K562 (cell line): ENCODE results near the gene USP32. TPM values are rescaled to one million over a fixed set of nuclear protein-coding genes. Genes with fewer than 3 reads are reported as not detected.

ENCODE experiments used
- ATAC-seq: fragments of 200-7000 bp; cut with Tn5 transposase; 3 replicates; pipeline ENCODE4 v1.9.1; 2020; ENCODE audit warnings: moderate library complexity
- BruUV-seq: library from RNA; stranded (reverse); fragments of 400-500 nt; replicated peaks from 2 replicates; lab custom pipeline; 2021; lab: Mats Ljungman, UMichigan
- CTCF ChIA-PET: fragments of 300-600 bp; formaldehyde crosslinking; extraction: SDS; loops from one replicate; lab custom pipeline; 2021; ENCODE audit warnings: low intra/inter-chr PET ratio; lab: Yijun Ruan, JAX
- POLR2A ChIA-PET: fragments of 300-600, 350-650 bp; sonication (Branson Sonifier 250); formaldehyde crosslinking; extraction: SDS; loops from one replicate; lab custom pipeline; 2021; ENCODE audit warnings: antibody characterized with exemption, inconsistent platforms; lab: Yijun Ruan, JAX
- DNase-seq, 4 experiments: peaks; one replicate each; pipeline versions ENCODE4 v3.0.0 to v3.0.0-alpha.2; 2011 to 2018; ENCODE audit warnings: low spot score in 3 of 4, mixed read lengths in 3 of 4; ENCODE audit errors: extremely low read depth in 1 of 4
- FAIRE-seq: peaks from 2 replicates; lab custom pipeline; 2011; peaks lifted over from hg19 to GRCh38; lab: Jason Lieb, UNC
- H2AFZ ChIP-seq: 2 replicates; pipeline ENCODE4 v1.6.0; 2011; ENCODE audit warnings: low read depth, low read length, control low read depth, inconsistent platforms
- H3K27ac ChIP-seq: fragments of 200-600 bp; 3 replicates; pipeline ENCODE4 v1.8.0; 2011; ENCODE audit warnings: low read depth, mild to moderate bottlenecking, control low read depth, inconsistent platforms, low read length, moderate library complexity, mixed read lengths; ENCODE audit errors: extremely low read depth
- H3K27me3 ChIP-seq, 2 experiments: fragments of 300-600 bp in 1 of 2; 2 replicates in 1 of 2; 3 replicates in 1 of 2; pipeline versions ENCODE4 v1.6.0 to v1.8.0; 2011; ENCODE audit warnings: inconsistent platforms in 2 of 2, low read length in 2 of 2, mild to moderate bottlenecking in 1 of 2, mixed read lengths in 1 of 2, moderate library complexity in 1 of 2; ENCODE audit not compliant: control insufficient read depth in 2 of 2, insufficient read depth in 2 of 2
- H3K36me3 ChIP-seq: fragments of 300-600 bp; 3 replicates; pipeline ENCODE4 v1.8.0; 2011; ENCODE audit warnings: mild to moderate bottlenecking, low read length, inconsistent platforms; ENCODE audit not compliant: control insufficient read depth, insufficient read depth
- H3K4me1 ChIP-seq, 2 experiments: fragments of 200-600 bp in 1 of 2; replicated peaks in 1 of 2; 2 replicates in 1 of 2; 3 replicates in 1 of 2; pipeline versions ENCODE4 v1.5.1 to v1.8.0; 2011; ENCODE audit warnings: inconsistent platforms in 2 of 2, low read length in 2 of 2, mild to moderate bottlenecking in 1 of 2, mixed read lengths in 1 of 2, moderate library complexity in 1 of 2; ENCODE audit not compliant: control insufficient read depth in 2 of 2, insufficient read depth in 2 of 2
- H3K4me2 ChIP-seq: 2 replicates; pipeline ENCODE4 v1.6.1; 2011; ENCODE audit warnings: low read length, control low read depth, inconsistent platforms, mixed read lengths; ENCODE audit not compliant: insufficient read depth
- H3K4me3 ChIP-seq: fragments of 200-600 bp; sonication (generic), shearing (Covaris generic); 2 replicates; pipeline ENCODE4 v1.5.1; 2016; ENCODE audit warnings: control low read depth, inconsistent platforms
- H3K79me2 ChIP-seq: fragments of 200-600 bp; 3 replicates; pipeline ENCODE4 v1.8.0; 2011; ENCODE audit warnings: low read length, inconsistent platforms; ENCODE audit not compliant: control insufficient read depth, insufficient read depth
- H3K9ac ChIP-seq, 2 experiments: 2 replicates each; pipeline versions ENCODE4 v1.6.0 to v1.6.1; 2011; ENCODE audit warnings: low read depth in 2 of 2, low read length in 2 of 2, control low read depth in 1 of 2, inconsistent platforms in 1 of 2, mild to moderate bottlenecking in 1 of 2, mixed read lengths in 1 of 2; ENCODE audit not compliant: insufficient read depth in 1 of 2
- H3K9me1 ChIP-seq: one replicate; pipeline ENCODE4 v1.6.0; 2011; ENCODE audit warnings: inconsistent platforms, mild to moderate bottlenecking, low read length, moderate library complexity; ENCODE audit not compliant: control insufficient read depth, insufficient read depth
- H3K9me3 ChIP-seq: replicated peaks from 2 replicates; pipeline ENCODE4 v1.5.1; 2011; ENCODE audit warnings: low read depth, low read length, inconsistent platforms; ENCODE audit not compliant: control insufficient read depth, insufficient read depth
- H4K20me1 ChIP-seq: replicated peaks from 2 replicates; pipeline ENCODE4 v1.6.1; 2011; ENCODE audit warnings: low read length, inconsistent platforms, mixed read lengths; ENCODE audit not compliant: control insufficient read depth, insufficient read depth
- CREM ChIP-seq: IDR thresholded peaks from 2 replicates; pipeline ENCODE4 v1.6.1; 2014; ENCODE audit warnings: antibody characterized with exemption, low read depth
- DMBX1 ChIP-seq: fragments of 250-450 bp; sonication (Bioruptor Pico); IDR thresholded peaks from 2 replicates; pipeline ENCODE4 v1.8.0; 2022; ENCODE audit warnings: inconsistent platforms, mild to moderate bottlenecking, moderate library complexity, borderline replicate concordance
- IRF2 ChIP-seq: sonication (generic); formaldehyde crosslinking; IDR thresholded peaks from 2 replicates; pipeline ENCODE4 v1.8.1; 2022; ENCODE audit warnings: mild to moderate bottlenecking, missing genetic modification reagents
- MECOM ChIP-seq: fragments of 250-450 bp; sonication (Bioruptor Pico); IDR thresholded peaks from 2 replicates; pipeline ENCODE4 v1.8.0; 2022; ENCODE audit warnings: inconsistent platforms
- MEF2D ChIP-seq: conservative IDR thresholded peaks from 2 replicates; pipeline ENCODE4 v1.6.1; 2016; ENCODE audit warnings: low read depth, missing genetic modification characterization, missing compliant biosample characterization
- PHF20 ChIP-seq: fragments of 450-650 bp; IDR thresholded peaks from 2 replicates; pipeline ENCODE4 v1.6.1; 2018; ENCODE audit not compliant: partially characterized antibody
- TARDBP ChIP-seq: fragments of 450-650 bp; IDR thresholded peaks from 2 replicates; pipeline ENCODE4 v1.6.1; 2016
- TRIM24 ChIP-seq, 2 experiments: fragments of 450-650 bp; IDR thresholded peaks; 2 replicates each; pipeline ENCODE4 v1.6.1; 2016
- ZBTB1 ChIP-seq: sonication (generic); formaldehyde crosslinking; IDR thresholded peaks from 2 replicates; pipeline ENCODE4 v1.8.1; 2023; ENCODE audit warnings: missing genetic modification reagents, low read depth, mild to moderate bottlenecking, borderline replicate concordance
- ZKSCAN1 ChIP-seq: fragments of 150-350 bp; IDR thresholded peaks from 2 replicates; pipeline ENCODE4 v1.6.1; 2016; ENCODE audit warnings: low read depth, low read length
- ZNF124 ChIP-seq: sonication (generic); formaldehyde crosslinking; IDR thresholded peaks from 2 replicates; pipeline ENCODE4 v1.8.1; 2022; ENCODE audit warnings: missing genetic modification reagents
- WGBS: fragments of 100-300 bp; shearing (Covaris generic); methylation state at CpG from one replicate; pipeline ENCODE4 v1.1.6; 2016; ENCODE audit warnings: low coverage, mixed read lengths; ENCODE audit not compliant: insufficient coverage; ENCODE audit errors: missing lambda C conversion rate; 5-methylcytosine and 5-hydroxymethylcytosine counted together
- in situ Hi-C: fragments of 300-500 bp; cut with MboI; formaldehyde crosslinking; loops from 4 replicates; pipeline ENCODE4 v1.15.0; 2018; ENCODE audit warnings: inconsistent platforms, mixed read lengths
- intact Hi-C: fragments of 100-400 bp; cut with micrococcal nuclease; formaldehyde crosslinking; loops from 2 replicates; pipeline ENCODE4 v1.14.2; 2022
- polyA plus RNA-seq, 8 experiments: library from polyadenylated mRNA; depleted of rRNA in 4 of 8; stranded (reverse) in 5 of 8; unstranded in 3 of 8; fragments of >200 nt; fragmentation: Nextera tagmentation in 2 of 8; fragmentation: Illumina TruSeq in 1 of 8; extraction: Ambion mirVana in 2 of 8; extraction: Trizol in 1 of 8; gene quantifications; 2 replicates each; pipeline versions ENCODE4 v1.2.1 to v1.2.3, GENCODE V29; 2011 to 2014; ENCODE audit warnings: inconsistent platforms in 1 of 8, missing spikeins in 1 of 8
- total RNA-seq, 7 experiments: library from RNA; depleted of rRNA in 6 of 7; stranded (reverse); fragments of >200 nt in 6 of 7; fragmentation: Illumina TruSeq in 2 of 7; extraction: Trizol in 2 of 7; gene quantifications; 2 replicates each; pipeline versions ENCODE4 v1.2.1 to v1.2.3, GENCODE V29; 2011 to 2021; ENCODE audit warnings: low replicate concordance in 1 of 7
- TF ChIP-seq, protein P1 (sequence below): fragments of 250-450 bp; sonication (Bioruptor Pico); IDR thresholded peaks from 2 replicates; pipeline ENCODE4 v1.8.0; 2021; ENCODE audit warnings: borderline replicate concordance, mild to moderate bottlenecking, moderate library complexity; ENCODE audit not compliant: poor library complexity, severe bottlenecking
- TF ChIP-seq, protein P2 (sequence below): fragments of 200-800 bp; sonication (Bioruptor generic); IDR thresholded peaks from 2 replicates; pipeline ENCODE4 v1.6.1; 2017; ENCODE audit warnings: missing genetic modification characterization, missing compliant biosample characterization
- TF ChIP-seq, protein P3 (sequence below): sonication (generic); formaldehyde crosslinking; IDR thresholded peaks from 2 replicates; pipeline ENCODE4 v1.8.1; 2023; ENCODE audit warnings: mild to moderate bottlenecking, missing genetic modification reagents

The USP32 gene
- total and polyA plus RNA-seq, 9 of the 15 experiments (the other 6 are each of a cell fraction or from before 2014, with no cell fraction given) = 18.0 to 69.3 (median 47.1) TPM

DNA sequence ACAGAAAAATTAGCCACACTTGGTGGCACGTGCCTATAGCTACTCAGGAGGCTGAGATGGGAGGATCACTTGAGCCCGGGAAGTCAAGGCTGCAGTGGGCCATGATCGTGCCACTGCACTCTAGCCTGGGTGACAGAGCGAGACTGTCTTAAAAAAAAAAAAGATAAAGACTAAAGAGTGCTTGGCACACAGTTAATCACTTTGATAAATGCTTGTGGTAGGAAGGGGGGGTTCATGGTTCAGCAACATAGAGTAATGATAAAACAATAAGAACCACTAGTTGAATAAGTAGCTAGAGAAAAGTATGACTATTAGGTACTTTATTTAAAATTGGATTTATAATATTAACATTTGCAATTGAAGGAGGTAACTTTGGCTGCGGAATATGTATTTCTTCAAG lies 43.3 kb downstream of the USP32 start:
- H3K9ac ChIP-seq = no peak overlapping the region
- H3K79me2 ChIP-seq = peaks cover 78% of the 10 kb centered on the region
- no peaks in the 10 kb centered on the region for H3K9me3 ChIP-seq
- H3K36me3 ChIP-seq = peaks cover 15% of the 10 kb centered on the region
- DNase-seq = no peak
- no peaks in the 10 kb centered on the region for H3K27me3 ChIP-seq
- peaks cover 19% of the 10 kb centered on the region in 2 experiments; a peak in 4 of 5 replicates for H3K4me1 ChIP-seq
- H2AFZ ChIP-seq = no peak overlapping the region
- in situ Hi-C loops = no loop called here
- intact Hi-C loops = no loop called here
- ChIA-PET POLR2A (interaction anchor here (0.7 to 1.3 kb wide), 2 partner anchors 11 to 12 kb away, joined by 4 read pairs; no protein-coding TSS in a partner anchor), CTCF (no interaction called here)
- no TSS peak for BruUV-seq
- WGBS = 92% methylated on average over 5 of the region's 5 CpGs
- H4K20me1 ChIP-seq = no peaks in the 10 kb centered on the region
- H3K9me1 ChIP-seq = no peaks in the 10 kb centered on the region
- no peak for FAIRE-seq
- no peak overlapping the region for H3K4me3 ChIP-seq
- no peak for ATAC-seq
- TF ChIP-seq, protein P1, sequence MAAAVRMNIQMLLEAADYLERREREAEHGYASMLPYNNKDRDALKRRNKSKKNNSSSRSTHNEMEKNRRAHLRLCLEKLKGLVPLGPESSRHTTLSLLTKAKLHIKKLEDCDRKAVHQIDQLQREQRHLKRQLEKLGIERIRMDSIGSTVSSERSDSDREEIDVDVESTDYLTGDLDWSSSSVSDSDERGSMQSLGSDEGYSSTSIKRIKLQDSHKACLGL (CRISPR knock-in tag) = no peak
- TF ChIP-seq, protein P2, sequence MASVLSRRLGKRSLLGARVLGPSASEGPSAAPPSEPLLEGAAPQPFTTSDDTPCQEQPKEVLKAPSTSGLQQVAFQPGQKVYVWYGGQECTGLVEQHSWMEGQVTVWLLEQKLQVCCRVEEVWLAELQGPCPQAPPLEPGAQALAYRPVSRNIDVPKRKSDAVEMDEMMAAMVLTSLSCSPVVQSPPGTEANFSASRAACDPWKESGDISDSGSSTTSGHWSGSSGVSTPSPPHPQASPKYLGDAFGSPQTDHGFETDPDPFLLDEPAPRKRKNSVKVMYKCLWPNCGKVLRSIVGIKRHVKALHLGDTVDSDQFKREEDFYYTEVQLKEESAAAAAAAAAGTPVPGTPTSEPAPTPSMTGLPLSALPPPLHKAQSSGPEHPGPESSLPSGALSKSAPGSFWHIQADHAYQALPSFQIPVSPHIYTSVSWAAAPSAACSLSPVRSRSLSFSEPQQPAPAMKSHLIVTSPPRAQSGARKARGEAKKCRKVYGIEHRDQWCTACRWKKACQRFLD (CRISPR knock-in tag) = no peak
- no peak for TF ChIP-seq ZNF124
- no peak for TF ChIP-seq PHF20
- no peak for TF ChIP-seq DMBX1 (CRISPR knock-in tag)
- TF ChIP-seq, protein P3, sequence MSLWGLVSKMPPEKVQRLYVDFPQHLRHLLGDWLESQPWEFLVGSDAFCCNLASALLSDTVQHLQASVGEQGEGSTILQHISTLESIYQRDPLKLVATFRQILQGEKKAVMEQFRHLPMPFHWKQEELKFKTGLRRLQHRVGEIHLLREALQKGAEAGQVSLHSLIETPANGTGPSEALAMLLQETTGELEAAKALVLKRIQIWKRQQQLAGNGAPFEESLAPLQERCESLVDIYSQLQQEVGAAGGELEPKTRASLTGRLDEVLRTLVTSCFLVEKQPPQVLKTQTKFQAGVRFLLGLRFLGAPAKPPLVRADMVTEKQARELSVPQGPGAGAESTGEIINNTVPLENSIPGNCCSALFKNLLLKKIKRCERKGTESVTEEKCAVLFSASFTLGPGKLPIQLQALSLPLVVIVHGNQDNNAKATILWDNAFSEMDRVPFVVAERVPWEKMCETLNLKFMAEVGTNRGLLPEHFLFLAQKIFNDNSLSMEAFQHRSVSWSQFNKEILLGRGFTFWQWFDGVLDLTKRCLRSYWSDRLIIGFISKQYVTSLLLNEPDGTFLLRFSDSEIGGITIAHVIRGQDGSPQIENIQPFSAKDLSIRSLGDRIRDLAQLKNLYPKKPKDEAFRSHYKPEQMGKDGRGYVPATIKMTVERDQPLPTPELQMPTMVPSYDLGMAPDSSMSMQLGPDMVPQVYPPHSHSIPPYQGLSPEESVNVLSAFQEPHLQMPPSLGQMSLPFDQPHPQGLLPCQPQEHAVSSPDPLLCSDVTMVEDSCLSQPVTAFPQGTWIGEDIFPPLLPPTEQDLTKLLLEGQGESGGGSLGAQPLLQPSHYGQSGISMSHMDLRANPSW = no peak
- no peak for TF ChIP-seq TRIM24 (IDR thresholded peaks at IDR 0.05)
- no peak for TF ChIP-seq IRF2 (CRISPR knock-in tag)
- no peak for TF ChIP-seq ZBTB1
- TF ChIP-seq MECOM (CRISPR knock-in tag) = no peak
- TF ChIP-seq ZKSCAN1 = no peak
- TF ChIP-seq MEF2D = no peak
- no peak for TF ChIP-seq TARDBP
- TF ChIP-seq CREM = no peak
- H3K4me2 ChIP-seq = no peak overlapping the region
- no peak overlapping the region for H3K27ac ChIP-seq
